ENCODE measurements around the gene GSDMA.
A peak's percentile ranks its signal among the peaks of the same experiment; 100 is the strongest.
"Not testable (repeated sequence)": the region's sequence is repeated elsewhere in the genome, so short reads cannot be mapped to it uniquely, and the experiment has no call there.

GSDMA gene

DNA sequence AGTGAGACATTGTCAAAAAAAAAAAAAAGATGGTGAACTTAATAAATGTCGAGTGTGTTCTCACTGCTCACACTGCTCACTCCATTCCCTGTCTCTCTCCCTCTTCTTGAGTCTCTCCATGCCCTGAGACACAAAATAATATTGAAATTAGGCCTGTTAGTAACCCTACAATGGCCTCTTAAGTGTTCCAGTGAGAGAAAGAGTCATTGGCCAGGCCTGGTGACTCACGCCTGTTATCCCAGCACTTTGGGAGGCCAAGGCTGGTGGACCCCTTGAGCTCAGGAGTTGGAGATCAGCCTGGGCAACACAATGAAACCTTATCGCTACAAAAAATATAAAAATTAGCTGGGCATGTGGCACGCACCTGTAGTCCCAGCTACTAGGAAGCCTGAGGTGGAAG is 36.3 kb downstream of the GSDMA start:
- no peak for DNase-seq

GRCh38 chr17:40000161-40000560 is 37.4 kb downstream of the GSDMA start:
- DNase-seq, result no peak

DNA sequence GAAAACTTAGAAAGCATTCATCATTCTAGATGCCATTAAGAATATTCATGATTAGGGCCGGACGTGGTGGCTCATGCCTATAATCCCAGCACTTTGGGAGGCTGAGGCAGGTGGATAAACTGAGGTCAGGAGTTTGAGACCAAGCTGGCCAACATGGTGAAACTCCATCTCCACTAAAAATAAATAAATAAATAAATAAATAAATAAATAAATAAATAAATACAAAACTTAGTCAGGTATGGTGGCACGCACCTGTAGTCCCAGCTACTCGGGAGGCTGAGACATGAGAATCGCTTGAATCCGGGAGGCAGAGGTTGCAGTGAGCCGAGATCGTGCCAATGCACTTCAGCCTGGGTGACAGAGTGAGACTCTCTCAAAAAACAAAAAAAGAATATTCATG is 38.5 kb downstream of the GSDMA start:
- DNase-seq, result not testable (repeated sequence)

DNA sequence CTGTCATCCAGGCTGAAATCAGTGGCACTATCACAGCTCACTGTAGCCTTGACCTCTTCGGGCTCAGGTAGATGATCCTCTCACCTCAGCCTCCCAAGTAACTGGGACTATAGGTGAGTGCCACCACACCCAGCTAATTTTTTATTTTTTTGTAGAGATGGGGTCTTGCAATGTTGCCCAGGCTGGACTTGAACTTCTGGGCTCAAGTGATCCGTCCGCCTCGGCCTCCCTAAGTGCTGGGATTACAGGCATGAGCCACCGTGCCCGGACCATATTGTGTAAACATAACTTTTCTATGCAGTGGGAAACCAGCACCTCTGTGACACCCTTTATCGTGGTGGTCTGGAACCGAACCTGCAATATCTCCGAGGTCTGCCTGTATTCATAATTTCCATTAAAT is 41.3 kb downstream of the GSDMA start:
- no peak for DNase-seq

DNA sequence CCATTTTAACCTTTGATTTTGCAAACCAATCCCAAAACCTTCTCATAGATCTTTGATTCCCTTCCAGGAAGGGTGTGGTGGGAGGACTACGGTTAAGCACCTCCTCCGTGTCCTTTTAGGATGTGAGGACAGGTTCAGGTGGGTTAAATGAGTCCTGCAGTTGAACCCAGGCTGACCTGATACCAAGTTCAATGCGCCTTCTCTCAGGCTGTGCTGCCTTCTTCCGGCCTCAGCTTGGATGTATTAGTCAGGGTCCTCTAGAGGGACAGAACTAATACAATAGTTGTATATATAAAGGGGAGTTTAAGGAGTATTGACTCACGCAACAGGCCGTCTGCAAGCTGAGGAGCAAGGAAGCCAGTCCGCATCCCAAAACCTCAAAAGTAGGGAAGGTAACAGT is 41.9 kb downstream of the GSDMA start:
- no peak for DNase-seq

- DNase-seq, result no peak
These were observed 42.7 kb downstream of the GSDMA start for GRCh38 chr17:40005520-40005919.

DNA sequence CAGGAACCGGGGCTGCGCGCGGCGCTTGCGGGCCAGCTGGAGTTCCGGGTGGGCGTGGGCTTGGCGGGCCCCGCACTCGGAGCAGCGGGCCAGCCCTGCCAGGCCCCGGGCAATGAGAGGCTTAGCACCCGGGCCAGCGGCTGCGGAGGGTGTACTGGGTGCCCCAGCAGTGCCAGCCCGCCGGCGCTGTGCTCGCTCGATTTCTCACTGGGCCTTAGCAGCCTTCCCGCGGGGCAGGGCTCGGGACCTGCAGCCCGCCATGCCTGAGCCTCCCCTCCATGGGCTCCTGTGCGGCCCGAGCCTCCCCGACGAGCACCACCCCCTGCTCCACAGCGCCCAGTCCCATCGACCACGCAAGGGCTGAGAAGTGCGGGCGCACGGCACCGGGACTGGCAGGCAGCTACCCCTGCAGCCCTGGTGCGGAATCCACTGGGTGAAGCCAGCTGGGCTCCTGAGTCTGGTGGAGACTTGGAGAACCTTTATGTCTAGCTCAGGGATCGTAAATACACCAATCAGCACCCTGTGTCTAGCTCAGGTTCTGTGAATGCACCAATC is 48.2 kb downstream of the GSDMA start:
- DNase-seq, result not testable (repeated sequence)

DNA sequence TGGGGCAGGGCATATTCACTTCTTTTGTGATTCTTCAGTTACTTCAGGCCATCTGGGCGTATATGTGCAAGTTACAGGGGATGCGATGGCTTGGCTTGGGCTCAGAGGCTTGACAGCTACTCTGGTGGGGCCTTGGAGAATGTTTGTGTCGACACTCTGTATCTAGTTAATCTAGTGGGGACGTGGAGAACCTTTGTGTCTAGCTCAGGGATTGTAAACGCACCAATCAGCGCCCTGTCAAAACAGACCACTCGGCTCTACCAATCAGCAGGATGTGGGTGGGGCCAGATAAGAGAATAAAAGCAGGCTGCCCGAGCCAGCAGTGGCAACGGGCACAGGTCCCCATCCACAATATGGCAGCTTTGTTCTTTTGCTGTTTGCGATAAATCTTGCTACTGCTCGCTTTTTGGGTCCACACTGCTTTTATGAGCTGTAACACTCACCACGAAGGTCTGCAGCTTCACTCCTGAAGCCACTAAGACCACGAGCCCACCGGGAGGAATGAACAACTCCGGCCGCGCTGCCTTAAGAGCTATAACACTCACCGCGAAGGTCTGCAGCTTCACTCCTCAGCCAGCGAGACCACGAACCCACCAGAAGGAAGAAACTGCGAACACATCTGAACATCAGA is 49.3 kb downstream of the GSDMA start:
- DNase-seq, result not testable (repeated sequence)

GRCh38 chr17:40014375-40014980 is 51.7 kb downstream of the GSDMA start:
- no peak for DNase-seq

DNA sequence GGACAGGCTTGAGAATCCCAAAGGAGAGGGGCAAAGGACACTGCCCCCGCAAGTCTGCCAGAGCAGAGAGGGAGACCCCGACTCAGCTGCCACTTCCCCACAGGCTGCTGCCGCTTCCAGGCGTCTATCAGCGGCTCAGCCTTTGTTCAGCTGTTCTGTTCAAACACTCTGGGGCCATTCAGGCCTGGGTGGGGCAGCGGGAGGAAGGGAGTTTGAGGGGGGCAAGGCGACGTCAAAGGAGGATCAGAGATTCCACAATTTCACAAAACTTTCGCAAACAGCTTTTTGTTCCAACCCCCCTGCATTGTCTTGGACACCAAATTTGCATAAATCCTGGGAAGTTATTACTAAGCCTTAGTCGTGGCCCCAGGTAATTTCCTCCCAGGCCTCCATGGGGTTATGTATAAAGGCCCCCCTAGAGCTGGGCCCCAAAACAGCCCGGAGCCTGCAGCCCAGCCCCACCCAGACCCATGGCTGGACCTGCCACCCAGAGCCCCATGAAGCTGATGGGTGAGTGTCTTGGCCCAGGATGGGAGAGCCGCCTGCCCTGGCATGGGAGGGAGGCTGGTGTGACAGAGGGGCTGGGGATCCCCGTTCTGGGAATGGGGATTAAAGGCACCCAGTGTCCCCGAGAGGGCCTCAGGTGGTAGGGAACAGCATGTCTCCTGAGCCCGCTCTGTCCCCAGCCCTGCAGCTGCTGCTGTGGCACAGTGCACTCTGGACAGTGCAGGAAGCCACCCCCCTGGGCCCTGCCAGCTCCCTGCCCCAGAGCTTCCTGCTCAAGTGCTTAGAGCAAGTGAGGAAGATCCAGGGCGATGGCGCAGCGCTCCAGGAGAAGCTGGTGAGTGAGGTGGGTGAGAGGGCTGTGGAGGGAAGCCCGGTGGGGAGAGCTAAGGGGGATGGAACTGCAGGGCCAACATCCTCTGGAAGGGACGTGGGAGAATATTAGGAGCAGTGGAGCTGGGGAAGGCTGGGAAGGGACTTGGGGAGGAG is 52.5 kb downstream of the GSDMA start, which contains the start of gene CSF3:
CSF3 (plus strand) TSS at position 436 of the 993 bp plus-strand sequence; CDS start at position 471, 35 bp downstream.
- DNase-seq, result no peak

DNA sequence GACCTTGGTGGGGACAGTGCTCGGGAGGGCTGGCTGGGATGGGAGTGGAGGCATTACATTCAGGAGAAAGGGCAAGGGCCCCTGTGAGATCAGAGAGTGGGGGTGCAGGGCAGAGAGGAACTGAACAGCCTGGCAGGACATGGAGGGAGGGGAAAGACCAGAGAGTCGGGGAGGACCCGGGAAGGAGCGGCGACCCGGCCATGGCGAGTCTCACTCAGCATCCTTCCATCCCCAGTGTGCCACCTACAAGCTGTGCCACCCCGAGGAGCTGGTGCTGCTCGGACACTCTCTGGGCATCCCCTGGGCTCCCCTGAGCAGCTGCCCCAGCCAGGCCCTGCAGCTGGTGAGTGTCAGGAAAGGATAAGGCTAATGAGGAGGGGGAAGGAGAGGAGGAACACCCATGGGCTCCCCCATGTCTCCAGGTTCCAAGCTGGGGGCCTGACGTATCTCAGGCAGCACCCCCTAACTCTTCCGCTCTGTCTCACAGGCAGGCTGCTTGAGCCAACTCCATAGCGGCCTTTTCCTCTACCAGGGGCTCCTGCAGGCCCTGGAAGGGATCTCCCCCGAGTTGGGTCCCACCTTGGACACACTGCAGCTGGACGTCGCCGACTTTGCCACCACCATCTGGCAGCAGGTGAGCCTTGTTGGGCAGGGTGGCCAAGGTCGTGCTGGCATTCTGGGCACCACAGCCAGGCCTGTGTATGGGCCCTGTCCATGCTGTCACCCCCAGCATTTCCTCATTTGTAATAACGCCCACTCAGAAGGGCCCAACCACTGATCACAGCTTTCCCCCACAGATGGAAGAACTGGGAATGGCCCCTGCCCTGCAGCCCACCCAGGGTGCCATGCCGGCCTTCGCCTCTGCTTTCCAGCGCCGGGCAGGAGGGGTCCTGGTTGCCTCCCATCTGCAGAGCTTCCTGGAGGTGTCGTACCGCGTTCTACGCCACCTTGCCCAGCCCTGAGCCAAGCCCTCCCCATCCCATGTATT is 53.5 kb downstream of the GSDMA start:
- DNase-seq, result no peak

DNA sequence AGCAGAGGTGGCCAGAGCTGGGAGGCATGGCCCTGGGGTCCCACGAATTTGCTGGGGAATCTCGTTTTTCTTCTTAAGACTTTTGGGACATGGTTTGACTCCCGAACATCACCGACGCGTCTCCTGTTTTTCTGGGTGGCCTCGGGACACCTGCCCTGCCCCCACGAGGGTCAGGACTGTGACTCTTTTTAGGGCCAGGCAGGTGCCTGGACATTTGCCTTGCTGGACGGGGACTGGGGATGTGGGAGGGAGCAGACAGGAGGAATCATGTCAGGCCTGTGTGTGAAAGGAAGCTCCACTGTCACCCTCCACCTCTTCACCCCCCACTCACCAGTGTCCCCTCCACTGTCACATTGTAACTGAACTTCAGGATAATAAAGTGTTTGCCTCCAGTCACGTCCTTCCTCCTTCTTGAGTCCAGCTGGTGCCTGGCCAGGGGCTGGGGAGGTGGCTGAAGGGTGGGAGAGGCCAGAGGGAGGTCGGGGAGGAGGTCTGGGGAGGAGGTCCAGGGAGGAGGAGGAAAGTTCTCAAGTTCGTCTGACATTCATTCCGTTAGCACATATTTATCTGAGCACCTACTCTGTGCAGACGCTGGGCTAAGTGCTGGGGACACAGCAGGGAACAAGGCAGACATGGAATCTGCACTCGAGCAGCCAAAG is 54.7 kb downstream of the GSDMA start:
- no peak for DNase-seq

DNA sequence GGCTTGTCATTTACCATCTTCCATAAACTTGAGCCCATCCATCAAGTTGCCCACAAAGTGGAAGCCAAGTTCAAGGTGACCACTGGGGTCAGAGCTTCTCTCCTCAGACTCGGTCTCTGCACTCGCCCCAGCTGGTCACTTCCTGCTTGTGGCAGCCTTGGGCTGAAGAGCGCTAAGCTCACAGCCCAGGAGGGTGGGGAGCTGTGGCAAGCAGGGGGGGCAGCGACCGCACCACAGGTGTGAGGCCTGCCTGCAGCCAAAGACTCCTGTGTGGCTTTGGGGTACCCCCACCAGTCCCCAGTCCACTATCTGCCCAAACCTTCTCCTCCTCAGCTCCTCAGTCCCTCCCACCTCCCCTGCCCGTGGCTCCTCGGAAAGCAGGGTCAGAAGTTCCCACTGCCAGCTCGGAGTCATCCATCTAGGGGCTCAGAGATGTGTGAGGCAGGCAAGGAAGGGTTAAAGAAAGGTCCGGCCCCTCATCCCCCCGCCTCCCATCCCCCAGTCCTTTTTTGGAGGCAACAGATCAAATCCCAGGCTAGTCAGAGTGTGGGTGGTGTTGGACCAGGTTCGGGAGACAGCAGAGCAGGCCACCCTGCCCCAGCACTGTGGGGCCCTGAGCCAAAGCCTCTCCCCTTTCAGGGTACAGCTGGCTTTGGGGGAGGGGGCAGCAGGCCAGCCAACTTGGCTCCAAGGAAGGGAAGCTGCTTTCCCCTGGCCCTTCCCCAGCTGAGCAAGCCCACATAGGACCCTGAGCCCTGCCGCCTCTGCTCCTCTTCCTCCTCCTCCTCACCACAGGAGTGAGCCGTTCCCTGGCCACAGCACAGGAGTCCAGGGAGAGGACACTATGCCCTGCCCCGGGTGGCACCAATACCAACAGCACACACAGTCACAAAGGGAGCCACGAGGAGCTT is 55.7 kb downstream of the GSDMA start:
- DNase-seq, result no peak

- DNase-seq, result no peak
These were observed 56.6 kb downstream of the GSDMA start for GRCh38 chr17:40019140-40019991.

DNA sequence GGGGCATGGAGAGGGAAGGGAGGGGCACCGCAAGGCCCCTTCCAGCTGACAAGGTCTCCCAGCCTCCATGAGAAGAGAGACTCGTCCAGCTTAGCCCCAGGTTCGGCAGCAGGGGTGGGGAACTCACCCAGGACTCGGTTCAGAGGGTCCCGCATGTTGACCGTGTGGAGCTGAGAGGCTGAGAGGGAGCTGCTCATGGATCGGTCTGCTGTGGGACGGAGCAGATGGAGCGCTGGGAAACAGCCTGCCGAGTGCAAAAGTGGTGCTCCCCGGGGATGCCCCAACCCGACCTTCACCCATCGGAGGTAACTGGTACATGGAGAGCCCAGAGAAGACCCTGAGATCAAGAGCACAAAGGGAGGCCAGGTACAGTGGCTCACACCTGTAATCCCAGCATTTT is 57.3 kb downstream of the GSDMA start:
- no peak for DNase-seq

GRCh38 chr17:40021451-40021971 is 58.7 kb downstream of the GSDMA start:
- DNase-seq, result no peak

- DNase-seq, result no peak
These were observed 59.7 kb downstream of the GSDMA start for GRCh38 chr17:40022497-40022896.

DNA sequence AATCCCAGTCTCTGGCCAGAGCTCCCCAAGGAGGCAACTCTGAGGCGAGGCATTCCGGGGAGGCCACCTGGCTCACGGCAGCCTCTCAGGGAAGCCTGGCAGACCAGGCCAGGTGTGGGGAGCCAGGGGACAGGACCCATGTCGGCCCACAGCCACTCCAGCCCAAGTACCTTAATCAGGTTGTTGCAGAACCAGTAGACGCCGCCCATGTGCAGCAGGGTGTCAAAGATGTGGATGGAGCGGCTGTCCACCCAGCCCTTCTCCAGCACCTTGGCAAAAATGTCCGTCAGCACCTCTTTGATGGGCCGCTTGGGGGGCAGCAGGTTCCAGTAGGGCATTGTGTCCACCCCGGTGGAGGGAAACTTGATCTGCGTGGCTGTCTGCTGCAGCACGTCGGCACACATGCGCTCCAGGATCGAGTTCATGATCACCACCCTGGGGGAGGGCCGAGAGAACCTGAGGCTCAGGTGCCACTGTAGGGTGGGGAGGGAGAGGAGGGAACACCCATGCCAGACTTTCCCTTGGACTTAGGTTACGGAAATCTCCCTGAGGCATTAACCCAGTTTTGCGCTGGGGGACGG is 60.2 kb downstream of the GSDMA start:
- DNase-seq, result peak; percentile 80

Measured in NCI-H2029 (cell line).